NCI-H524 (cell line): ENCODE data around the gene BORCS5.

Experiments
- DNase-seq, 2 experiments: peaks; one replicate each; lab custom pipeline; 2025; lab: John Stamatoyannopoulos, UW

BORCS5 gene

DNA sequence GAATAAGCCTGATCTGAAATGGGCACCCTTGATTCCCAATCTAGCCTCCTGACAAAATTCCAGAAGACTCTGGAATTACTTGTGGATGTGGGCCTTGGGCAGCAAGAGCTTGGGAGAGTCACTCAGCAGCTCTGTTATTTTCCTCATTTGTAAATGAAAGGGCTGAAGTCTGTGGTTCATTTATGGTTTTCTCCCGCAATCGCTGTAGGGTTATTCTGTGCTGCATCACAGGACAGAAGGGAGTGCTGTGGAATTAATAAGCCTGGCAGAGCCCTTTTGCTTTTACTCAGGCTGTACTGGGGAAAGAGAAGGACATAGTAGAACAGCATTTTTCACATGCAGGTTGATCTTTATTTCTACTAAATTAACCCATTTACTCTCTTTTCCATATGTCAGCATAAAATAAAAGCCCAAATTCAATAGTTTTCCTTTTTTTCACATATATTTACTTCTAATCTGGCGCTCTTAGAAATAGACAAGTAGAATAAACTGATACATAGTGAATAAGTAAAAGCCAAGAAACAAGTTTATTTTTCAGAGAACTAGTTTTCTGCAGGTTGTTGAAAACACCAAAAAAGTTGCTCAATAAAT lies 156.6 kb downstream of the BORCS5 start:
- no peak for DNase-seq

DNA sequence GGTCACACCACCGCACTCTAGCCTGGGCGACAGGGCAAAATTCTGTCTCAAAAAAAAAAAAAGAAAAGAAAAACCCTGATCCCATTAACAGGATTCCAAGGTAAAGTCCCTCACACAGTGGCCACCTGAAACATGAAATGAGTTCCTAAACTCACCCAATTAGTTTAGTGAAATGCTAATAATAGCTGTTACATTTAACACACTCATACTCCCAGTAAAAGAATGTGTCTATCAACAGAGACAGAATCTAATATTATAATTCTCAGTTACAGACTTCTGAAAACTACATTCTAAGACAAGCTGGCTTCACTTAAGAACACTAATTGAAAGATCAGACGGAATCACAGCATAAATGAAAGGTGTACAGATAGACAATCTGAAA lies 161.6 kb downstream of the BORCS5 start:
- no peak for DNase-seq

DNA sequence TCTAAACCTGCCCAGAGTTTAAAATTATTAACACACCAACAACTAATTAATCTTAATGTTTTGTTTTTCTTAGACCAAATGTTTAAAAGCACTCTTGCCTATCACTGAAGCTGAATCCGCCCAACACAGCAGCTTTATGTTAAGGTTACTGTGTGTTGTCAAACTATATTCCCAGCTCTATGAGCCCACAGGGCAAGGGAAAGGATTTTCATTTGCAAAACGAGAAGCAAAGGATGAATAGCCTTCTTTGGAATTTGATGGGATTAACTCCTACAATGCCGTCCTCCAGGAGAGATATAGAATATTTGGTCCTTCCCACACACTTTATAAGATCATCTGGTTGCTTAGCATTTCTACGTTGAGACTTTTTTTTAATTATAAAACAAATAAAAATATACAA lies 162.0 kb downstream of the BORCS5 start:
- no peak for DNase-seq
